SK-MEL-5 (cell line): ENCODE data around the gene SNHG17. TPM values are rescaled to one million over a fixed set of nuclear protein-coding genes. Genes with fewer than 3 reads are reported as not detected.
"Not testable (repeated sequence)": the region's sequence is repeated elsewhere in the genome, so short reads cannot be mapped to it uniquely, and the experiment has no call there.

ENCODE experiments used
- DNase-seq: peaks from one replicate; pipeline ENCODE4 v3.0.0-alpha.2; 2016; ENCODE audit warnings: low read depth, low spot score
- in situ Hi-C: cut with HindIII; loops from 2 replicates; pipeline ENCODE4 v1.10.0; 2016; ENCODE audit warnings: low sequenced_read_pairs, high pct_unique_total_duplicates, low pct_unique_long_range_greater_than_20kb
- small RNA-seq, 2 experiments: library from RNA; depleted of rRNA; stranded (forward); fragments of <200 nt; gene quantifications; one replicate each; pipeline ENCODE3, GENCODE V24; 2014
- total RNA-seq: library from RNA; depleted of rRNA; stranded (reverse); fragments of >200 nt; shearing (Covaris generic); gene quantifications from 2 replicates; pipeline ENCODE4 v1.2.3, GENCODE V29; 2014; rRNA removed

The SNHG17 gene
- total RNA-seq, 1 experiment from 2014 or later = 17.3 TPM

GRCh38 chr20:38402089-38402488, 33.0 kb downstream of the SNHG17 start:
- in situ Hi-C loops = no loop called here
- DNase-seq = no peak

DNA sequence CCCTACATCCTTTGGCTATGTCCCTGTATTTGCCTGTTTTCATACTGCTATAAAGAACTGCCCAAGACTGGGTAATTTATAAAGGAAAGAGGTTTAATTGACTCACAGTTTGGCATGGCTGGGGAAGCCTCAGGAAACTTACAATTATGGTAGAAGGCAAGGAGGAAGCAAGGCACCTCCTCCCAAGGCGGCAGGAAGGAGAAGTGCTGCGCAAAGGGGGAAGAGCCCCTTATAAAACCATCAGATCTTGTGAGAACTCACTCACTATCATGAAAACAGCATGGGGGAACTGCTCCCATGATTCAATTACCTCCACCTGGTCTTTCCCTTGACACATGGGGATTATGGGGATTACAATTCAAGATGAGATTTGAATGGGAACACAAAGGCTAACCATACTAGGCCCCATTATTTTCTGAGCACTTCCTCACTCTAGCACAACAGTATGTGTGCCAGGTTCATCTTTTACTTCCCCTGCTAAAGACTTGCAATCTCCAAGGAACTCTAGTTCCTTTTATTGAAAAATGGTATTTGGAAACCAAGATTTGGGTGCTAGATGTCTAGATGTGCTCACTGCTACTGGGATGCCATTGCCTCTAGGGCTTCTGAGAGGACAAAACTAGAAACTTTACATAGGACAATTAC, 39.3 kb downstream of the SNHG17 start:
- in situ Hi-C loops, DNase-seq: not testable (repeated sequence)

DNA sequence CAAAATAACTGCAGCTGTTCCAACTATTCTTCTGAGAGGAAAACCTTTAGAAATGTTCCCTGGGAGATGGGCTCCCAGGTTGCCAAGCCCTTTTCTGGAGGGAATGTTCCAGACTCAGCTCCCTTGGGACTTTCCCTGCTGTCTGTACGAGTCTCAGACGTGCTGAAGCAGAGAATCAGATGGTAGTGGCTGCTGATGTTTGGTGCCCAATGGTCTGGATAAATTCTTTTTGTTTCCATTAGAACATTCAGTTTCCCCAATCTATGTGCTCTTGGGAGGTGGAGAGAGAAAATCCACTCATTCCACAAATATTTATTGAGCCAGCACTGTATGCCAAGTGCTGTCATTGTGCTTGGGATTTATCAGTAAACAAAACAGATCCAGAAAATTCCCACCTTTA, 40.0 kb downstream of the SNHG17 start:
- in situ Hi-C loops = no loop called here
- no peak for DNase-seq

DNA sequence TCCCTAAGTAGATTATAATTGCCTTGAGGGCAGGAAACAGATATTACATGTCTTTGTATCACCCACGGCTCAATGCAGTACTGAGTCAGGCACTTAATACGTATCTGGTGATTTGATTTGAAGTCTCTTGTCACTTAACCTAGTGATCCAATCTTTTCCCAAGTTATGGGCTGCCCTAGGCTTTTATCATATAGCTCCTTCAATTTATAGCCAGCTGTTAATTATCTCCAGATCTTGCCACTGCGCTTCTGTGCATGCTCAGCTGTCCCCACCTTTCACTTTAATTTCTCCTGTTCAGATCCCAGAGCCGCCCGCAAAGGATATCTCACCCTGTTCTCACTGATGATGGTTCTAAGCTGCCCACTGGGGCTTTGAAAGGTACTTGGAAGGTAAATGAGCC, 41.9 kb downstream of the SNHG17 start:
- in situ Hi-C loops = no loop called here
- no peak for DNase-seq

- peak; percentile 27 for DNase-seq
- in situ Hi-C loops = no loop called here
Measured at GRCh38 chr20:38392356-38392755, 42.8 kb downstream of the SNHG17 start.

GRCh38 chr20:38387953-38388352, 47.2 kb downstream of the SNHG17 start:
- in situ Hi-C loops = no loop called here
- DNase-seq = peak; percentile 51

DNA sequence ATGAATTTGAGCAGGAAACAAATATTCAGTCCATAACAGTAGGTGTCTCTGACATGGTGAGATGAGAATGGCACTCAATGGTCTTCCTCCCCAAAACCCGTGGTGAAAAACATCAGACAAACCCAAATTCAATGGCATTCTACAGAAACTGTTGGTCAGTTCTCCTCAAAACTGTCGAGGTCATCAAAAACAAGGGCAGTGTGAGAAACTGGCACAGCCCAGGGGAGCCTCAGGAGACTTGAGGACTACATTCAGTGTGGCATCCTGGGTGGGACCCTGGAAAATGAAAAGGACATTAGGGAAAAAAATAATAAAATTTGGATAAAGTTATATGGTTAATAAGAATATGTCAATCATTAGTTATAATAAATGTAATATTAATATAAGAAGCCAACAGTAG, 48.3 kb downstream of the SNHG17 start:
- DNase-seq = no peak
- in situ Hi-C loops = no loop called here

DNA sequence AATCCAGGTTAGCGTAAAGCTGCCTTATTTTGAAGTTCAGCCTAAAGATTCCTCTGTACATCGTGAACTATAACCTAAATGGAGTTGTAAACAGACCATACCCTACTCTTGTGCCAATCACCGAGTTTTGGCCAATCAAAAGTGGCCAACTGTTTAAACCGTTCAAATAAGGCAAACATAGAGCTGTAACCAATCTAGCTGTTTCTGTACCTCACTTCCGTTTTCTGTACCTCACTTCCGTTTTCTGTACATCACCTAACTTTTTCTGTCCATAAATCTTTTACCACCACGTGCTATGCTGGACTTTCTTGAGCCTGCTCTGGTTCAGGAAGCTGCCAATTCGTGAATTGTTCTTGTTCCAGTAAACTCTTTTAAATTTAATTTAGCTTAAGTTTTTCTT, 49.1 kb downstream of the SNHG17 start:
- in situ Hi-C loops = no loop called here
- DNase-seq = no peak

- in situ Hi-C loops = no loop called here
- DNase-seq = no peak
Measured at GRCh38 chr20:38383147-38383546, 52.0 kb downstream of the SNHG17 start.

DNA sequence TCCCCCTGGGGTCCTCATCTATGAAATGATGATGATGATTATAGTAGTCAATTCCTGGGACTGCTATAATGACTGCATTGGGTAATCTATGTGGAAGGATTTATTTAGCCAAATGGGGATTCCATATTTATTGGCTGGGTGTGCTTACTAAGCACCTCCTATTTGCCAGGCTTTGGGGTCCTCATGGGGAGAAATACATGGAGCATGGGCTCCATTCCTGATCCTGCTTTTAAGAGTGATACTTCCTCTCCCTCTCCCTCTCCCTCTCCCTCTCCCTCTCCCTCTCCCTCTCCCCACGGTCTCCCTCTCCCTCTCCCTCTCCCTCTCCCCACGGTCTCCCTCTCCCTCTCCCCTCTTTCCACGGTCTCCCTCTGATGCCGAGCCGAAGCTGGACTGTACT, 57.3 kb downstream of the SNHG17 start:
- in situ Hi-C loops, DNase-seq: not testable (repeated sequence)

GRCh38 chr20:38377039-38377685, 58.0 kb downstream of the SNHG17 start:
- in situ Hi-C loops = no loop called here
- DNase-seq = no peak

DNA sequence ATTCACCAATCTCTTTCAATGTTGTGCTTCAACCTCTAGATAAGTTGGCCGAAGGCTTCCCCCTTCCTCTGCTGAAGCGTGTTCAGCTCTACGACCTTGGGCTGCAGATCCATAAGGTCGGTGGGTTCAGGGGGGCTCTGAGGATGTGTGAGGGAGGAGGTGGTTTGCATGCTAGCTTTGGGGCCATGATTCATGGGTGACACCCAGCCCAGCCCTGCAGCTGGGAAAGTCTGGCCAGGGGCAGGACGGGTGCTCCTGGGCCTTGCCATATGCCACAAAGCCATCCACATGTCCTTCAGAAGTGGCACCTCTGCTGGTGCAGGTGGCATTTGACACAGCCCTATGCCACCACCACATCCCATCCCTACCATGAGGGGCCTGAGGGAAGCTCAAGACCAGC, 61.2 kb downstream of the SNHG17 start:
- no peak for DNase-seq
- in situ Hi-C loops = no loop called here

DNA sequence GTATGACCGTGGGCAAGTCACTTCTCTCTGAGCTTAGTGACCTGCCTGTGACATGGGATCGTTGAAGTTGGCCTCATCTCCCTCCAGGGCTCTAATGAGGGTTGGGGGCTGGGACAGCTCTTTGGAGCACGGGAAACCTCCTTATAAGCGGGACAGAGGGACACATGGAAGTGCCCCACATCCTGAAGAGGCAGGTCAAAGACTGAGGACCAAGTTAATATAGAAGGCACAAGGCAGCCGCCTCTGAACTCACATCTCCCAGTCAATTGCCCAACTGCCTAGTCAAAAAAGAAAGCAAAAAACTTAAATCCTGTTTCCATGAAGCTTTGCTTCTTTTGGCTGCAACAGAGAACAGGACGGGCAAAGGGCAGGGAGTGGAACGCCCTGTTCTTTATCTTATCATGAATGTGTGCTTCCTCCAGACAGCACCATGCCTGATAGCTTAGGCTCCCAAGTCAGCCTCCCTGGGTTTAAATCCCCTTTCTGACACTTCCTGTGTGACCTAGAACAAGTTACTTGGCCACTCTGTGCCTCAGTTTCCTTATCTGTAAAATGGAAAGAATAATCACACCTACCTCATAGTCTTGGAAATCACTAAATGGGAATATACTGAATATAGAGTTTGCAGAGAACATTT, 61.8 kb downstream of the SNHG17 start:
- in situ Hi-C loops = no loop called here
- DNase-seq = no peak

DNA sequence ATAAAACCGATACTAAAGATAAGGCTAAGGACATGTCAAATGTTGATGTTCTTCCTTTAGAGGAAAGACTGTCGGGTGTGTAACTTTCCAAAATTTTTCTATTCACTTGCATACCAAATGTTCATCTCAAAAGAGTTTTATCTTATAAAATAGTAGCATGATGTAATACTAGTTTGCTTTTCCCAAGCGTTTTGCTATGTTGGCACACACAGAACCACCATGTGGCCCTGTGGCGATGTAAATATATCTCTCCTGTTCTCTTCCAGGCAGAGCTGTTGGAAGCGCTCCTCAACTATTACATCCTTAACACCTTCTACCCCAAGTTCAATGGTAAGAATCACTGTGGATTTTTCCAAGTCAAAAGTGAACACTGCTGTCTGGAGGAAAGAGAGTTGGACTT, 62.3 kb downstream of the SNHG17 start:
- in situ Hi-C loops = no loop called here
- no peak for DNase-seq

Small RNA genes within 50 kb of the gene (small RNA-seq; reads per million reads assigned to genes)
- gene RF00056 = 0 reads per million in 2 experiments
- 4.1 to 8.2 reads per million in 2 experiments for gene SNORA60
- gene SNORA71A = 4.4 to 102 reads per million in 2 experiments
- 19.7 to 29.3 reads per million in 2 experiments for gene SNORA71B
- 8.0 to 37.2 reads per million in 2 experiments for gene SNORA71C
- 82.4 to 1,111 reads per million in 2 experiments for gene SNORA71D
- gene SNORA71E = 0 reads per million in 2 experiments

Other genes starting within 250 kb of the SNHG17 start
- not detected in 2 replicates for gene KIAA1755, start 174.6 kb downstream of the SNHG17 start, total RNA-seq
- not detected in 2 replicates for gene BPI, start 131.2 kb downstream of the SNHG17 start, total RNA-seq
- gene LBP, start 88.8 kb downstream of the SNHG17 start, total RNA-seq = 0.19 TPM in 1 of 2 replicates, not detected in the other
- 20.1 and 21.2 TPM in 2 replicates for gene RALGAPB, start 37.5 kb upstream of the SNHG17 start, total RNA-seq
- not detected in 2 replicates for gene ADIG, start 145.9 kb upstream of the SNHG17 start, total RNA-seq
- gene ARHGAP40, start 166.5 kb upstream of the SNHG17 start, total RNA-seq = 0.08 TPM in 1 of 2 replicates, not detected in the other